NT2/D1 (cell line): ENCODE measurements around the gene FXYD1.

Experiments
- DNase-seq: peaks from one replicate; pipeline ENCODE4 v3.0.0-alpha.2; 2011; ENCODE audit warnings: low read depth, low spot score
- H3K27me3 ChIP-seq: 2 replicates; pipeline ENCODE4 v1.6.0; 2011; ENCODE audit warnings: mild to moderate bottlenecking; ENCODE audit not compliant: insufficient read length, insufficient read depth
- H3K36me3 ChIP-seq: 2 replicates; pipeline ENCODE4 v1.6.1; 2011; ENCODE audit warnings: mild to moderate bottlenecking, low read length, mixed read lengths; ENCODE audit not compliant: insufficient read depth, insufficient read length
- H3K4me1 ChIP-seq: 2 replicates; pipeline ENCODE4 v1.5.1; 2011; ENCODE audit not compliant: insufficient read depth, insufficient read length
- H3K4me3 ChIP-seq: 2 replicates; pipeline ENCODE4 v1.5.1; 2011; ENCODE audit warnings: low read depth; ENCODE audit not compliant: insufficient read length
- H3K9ac ChIP-seq: 2 replicates; pipeline ENCODE4 v1.6.0; 2011; ENCODE audit warnings: low read depth; ENCODE audit not compliant: insufficient read length
- H3K9me3 ChIP-seq: 2 replicates; pipeline ENCODE4 v1.5.1; 2011; ENCODE audit warnings: mild to moderate bottlenecking, low read length; ENCODE audit not compliant: insufficient read depth
- SUZ12 ChIP-seq: IDR thresholded peaks from 2 replicates; pipeline ENCODE4 v1.6.1; 2011; ENCODE audit not compliant: insufficient read length, insufficient read depth; ENCODE audit errors: extremely low read depth
- YY1 ChIP-seq: IDR thresholded peaks from 2 replicates; pipeline ENCODE4 v1.6.1; 2011; ENCODE audit not compliant: insufficient read length, insufficient read depth
- ZNF274 ChIP-seq: IDR thresholded peaks from 2 replicates; pipeline ENCODE4 v1.6.1; 2011; ENCODE audit warnings: mild to moderate bottlenecking, low read depth, low read length

Gene FXYD1

DNA sequence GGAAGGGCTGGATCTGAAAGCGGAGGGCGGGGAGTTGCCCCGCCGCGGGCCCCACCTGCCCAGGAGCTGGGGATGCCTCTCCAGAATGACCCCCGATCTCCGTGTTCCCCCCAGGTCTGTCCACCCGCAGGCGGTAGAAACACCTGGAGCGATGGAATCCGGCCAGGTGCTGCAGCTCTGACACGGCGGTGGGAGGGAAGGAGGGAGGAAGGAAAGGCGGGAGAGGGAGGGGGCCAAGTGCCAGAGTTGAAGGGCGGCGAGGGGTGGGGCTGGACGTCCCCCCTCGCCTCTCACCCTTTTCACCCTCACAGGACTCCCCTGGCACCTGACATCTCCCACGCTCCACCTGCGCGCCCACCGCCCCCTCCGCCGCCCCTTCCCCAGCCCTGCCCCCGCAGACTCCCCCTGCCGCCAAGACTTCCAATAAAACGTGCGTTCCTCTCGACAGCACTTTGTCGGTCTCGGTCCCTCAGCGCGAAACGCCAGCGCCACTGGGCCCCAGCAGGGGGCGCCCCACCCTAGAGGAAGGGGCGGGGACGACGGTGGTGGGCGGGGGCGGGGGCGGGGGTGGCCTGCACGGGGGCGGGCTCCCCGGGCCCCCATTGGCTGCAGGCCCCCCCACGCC is 4.1 kb downstream of the FXYD1 start:
- Histone ChIP-seq H3K4me3 (peak overlapping the region; percentile 36), H3K9me3 (no peaks in the 10 kb centered on the region), H3K4me1 (peaks cover 12% of the 10 kb centered on the region), H3K9ac (peak overlapping the region; percentile 44), H3K36me3 (no peaks in the 10 kb centered on the region), H3K27me3 (peaks cover 44% of the 10 kb centered on the region)
- TF ChIP-seq ZNF274, result no peak
- no peak for TF ChIP-seq YY1
- TF ChIP-seq SUZ12, result no peak
- no peak for DNase-seq

GRCh38 chr19:35143231-35143715 is 4.6 kb downstream of the FXYD1 start, which contains the start of gene FXYD7:
FXYD7 (plus strand) TSS chr19:35143255; CDS start chr19:35143334, 79 bp downstream.
- Histone ChIP-seq H3K27me3 (peaks cover 44% of the 10 kb centered on the region), H3K36me3 (no peaks in the 10 kb centered on the region), H3K4me3 (peak within 1 kb of the TSS; percentile 36), H3K9ac (peak within 1 kb of the TSS; percentile 44), H3K4me1 (peaks cover 12% of the 10 kb centered on the region), H3K9me3 (no peaks in the 10 kb centered on the region)
- no peak for DNase-seq
- TF ChIP-seq SUZ12 (no peak), YY1 (no peak), ZNF274 (no peak)

DNA sequence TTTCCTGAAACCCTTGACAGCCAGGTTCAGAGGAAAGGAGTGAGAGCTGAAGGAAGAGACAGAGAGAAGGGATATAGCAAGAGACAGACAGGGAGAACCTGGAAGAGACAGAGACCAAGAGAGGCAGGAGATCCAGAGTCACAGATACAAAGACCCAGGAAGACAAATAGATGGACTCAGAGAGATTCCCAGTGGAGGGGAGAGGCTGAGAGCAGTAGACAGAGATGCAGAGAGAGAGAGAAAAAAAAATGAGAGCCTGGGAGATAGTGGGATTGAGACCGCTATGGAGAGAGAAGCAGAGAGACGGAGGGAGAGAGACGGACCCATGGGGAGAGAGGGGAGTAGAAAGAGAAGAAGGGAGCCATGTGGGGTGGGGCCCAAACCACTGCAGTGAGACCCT is 5.2 kb downstream of the FXYD1 start:
- Histone ChIP-seq H3K4me1 (peaks cover 11% of the 10 kb centered on the region), H3K9ac (no peak overlapping the region), H3K27me3 (peaks cover 44% of the 10 kb centered on the region), H3K36me3 (no peaks in the 10 kb centered on the region), H3K4me3 (no peak overlapping the region), H3K9me3 (no peaks in the 10 kb centered on the region)
- no peak for DNase-seq
- no peak for TF ChIP-seq ZNF274
- TF ChIP-seq YY1, result no peak
- no peak for TF ChIP-seq SUZ12

- no peaks in the 10 kb centered on the region for H3K9me3 ChIP-seq
- no peak for DNase-seq
- H3K4me1 ChIP-seq, result peaks cover 8% of the 10 kb centered on the region
- TF ChIP-seq SUZ12, result no peak
- TF ChIP-seq YY1, result no peak
- no peak overlapping the region for H3K4me3 ChIP-seq
- peaks cover 44% of the 10 kb centered on the region for H3K27me3 ChIP-seq
- no peaks in the 10 kb centered on the region for H3K36me3 ChIP-seq
- H3K9ac ChIP-seq, result no peak overlapping the region
These were observed 5.6 kb downstream of the FXYD1 start for GRCh38 chr19:35144259-35144599.

DNA sequence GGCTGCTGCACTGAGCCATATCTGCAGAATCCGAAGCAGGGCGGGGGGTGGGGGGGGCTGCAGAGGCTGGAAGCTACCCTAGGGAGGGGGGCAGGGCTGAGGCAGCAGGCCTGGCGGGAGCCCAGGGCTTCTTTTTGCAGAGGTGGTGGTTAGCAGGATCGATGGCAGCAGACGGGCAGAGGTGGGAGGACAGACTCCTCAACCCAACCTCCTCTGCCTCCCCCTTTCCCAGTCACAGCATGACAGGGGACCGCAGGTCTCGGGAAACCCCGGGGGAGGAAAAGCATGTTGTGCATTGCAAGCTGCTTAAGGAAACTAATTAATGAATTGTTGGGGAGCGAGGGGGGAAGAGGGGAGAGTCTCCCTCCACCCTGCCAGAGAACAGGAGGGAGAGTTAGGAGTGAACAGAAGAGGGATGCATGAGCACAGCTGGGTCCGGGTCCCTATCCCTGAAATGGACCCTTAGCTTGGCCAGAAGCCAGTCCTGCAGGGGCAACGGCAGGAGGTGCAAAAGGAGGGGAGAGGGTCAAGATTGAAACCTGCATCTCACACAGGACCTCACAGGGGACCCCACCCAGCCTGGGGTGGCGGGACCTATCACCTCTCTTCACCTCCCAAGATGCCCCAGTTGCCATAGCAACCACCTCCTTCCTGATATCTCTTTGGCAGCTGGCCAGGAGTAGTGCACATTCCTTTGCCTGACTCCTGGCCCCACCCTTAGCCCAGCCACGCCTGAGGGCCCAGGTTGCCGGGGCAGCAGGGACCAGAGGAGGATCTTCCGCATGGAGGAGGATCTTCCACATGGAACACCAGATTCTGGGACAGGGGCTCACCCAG is 6.2 kb downstream of the FXYD1 start:
- no peak overlapping the region for H3K4me3 ChIP-seq
- H3K9me3 ChIP-seq, result no peaks in the 10 kb centered on the region
- DNase-seq, result peak; percentile 75
- peaks cover 44% of the 10 kb centered on the region for H3K27me3 ChIP-seq
- no peaks in the 10 kb centered on the region for H3K36me3 ChIP-seq
- H3K4me1 ChIP-seq, result peaks cover 8% of the 10 kb centered on the region
- TF ChIP-seq YY1, result no peak
- no peak for TF ChIP-seq SUZ12
- no peak for TF ChIP-seq ZNF274
- H3K9ac ChIP-seq, result no peak overlapping the region

- Histone ChIP-seq H3K36me3 (no peaks in the 10 kb centered on the region), H3K4me3 (no peak overlapping the region), H3K4me1 (peaks cover 13% of the 10 kb centered on the region), H3K9me3 (no peaks in the 10 kb centered on the region), H3K27me3 (peaks cover 30% of the 10 kb centered on the region), H3K9ac (no peak overlapping the region)
- no peak for DNase-seq
- TF ChIP-seq YY1 (no peak), SUZ12 (no peak), ZNF274 (no peak)
These were observed 8.3 kb downstream of the FXYD1 start for GRCh38 chr19:35146746-35147459.

DNA sequence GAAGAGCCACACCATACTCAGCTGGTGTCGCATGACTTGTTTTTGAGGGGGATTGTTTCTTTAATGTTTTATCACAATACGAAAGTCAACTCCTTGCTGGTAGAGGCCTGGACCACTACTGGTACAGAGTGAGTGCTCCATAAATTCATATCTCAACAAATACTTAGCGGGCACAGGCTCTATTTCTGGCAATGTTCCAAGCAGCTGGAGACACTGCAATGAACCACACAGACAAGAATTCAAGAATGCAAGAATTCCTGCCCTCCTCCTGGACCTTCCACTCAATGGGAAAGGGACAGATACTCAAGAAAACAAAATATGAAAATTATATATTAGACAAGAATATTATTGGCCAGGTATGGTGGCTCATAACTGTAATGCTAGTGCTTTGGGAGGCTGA is 10.8 kb downstream of the FXYD1 start:
- Histone ChIP-seq H3K9me3 (no peaks in the 10 kb centered on the region), H3K4me3 (no peak overlapping the region), H3K27me3 (peaks cover 20% of the 10 kb centered on the region), H3K36me3 (no peaks in the 10 kb centered on the region), H3K9ac (no peak overlapping the region), H3K4me1 (peaks cover 15% of the 10 kb centered on the region)
- TF ChIP-seq SUZ12 (no peak), ZNF274 (no peak), YY1 (no peak)
- DNase-seq, result no peak
